GM18505 (cell line): ENCODE results near the gene KCNQ4.

ENCODE experiments used
- ATAC-seq: cut with Tn5 transposase; IDR thresholded peaks from one replicate; pipeline ENCODE4 v1.9.1; 2021; ENCODE audit not compliant: unreplicated experiment
- POLR2A ChIP-seq: IDR thresholded peaks from 4 replicates; pipeline ENCODE4 v1.6.1; 2011; ENCODE audit warnings: borderline replicate concordance; ENCODE audit not compliant: insufficient read depth, insufficient read length; ENCODE audit errors: extremely low read depth

KCNQ4 gene

GRCh38 chr1:40760984-40761383 is 22.6 kb upstream of the KCNQ4 start:
- TF ChIP-seq POLR2A: no peak
- ATAC-seq: no peak

- TF ChIP-seq POLR2A: no peak
- no peak for ATAC-seq
Observed at GRCh38 chr1:40762144-40762923, 21.3 kb upstream of the KCNQ4 start.

DNA sequence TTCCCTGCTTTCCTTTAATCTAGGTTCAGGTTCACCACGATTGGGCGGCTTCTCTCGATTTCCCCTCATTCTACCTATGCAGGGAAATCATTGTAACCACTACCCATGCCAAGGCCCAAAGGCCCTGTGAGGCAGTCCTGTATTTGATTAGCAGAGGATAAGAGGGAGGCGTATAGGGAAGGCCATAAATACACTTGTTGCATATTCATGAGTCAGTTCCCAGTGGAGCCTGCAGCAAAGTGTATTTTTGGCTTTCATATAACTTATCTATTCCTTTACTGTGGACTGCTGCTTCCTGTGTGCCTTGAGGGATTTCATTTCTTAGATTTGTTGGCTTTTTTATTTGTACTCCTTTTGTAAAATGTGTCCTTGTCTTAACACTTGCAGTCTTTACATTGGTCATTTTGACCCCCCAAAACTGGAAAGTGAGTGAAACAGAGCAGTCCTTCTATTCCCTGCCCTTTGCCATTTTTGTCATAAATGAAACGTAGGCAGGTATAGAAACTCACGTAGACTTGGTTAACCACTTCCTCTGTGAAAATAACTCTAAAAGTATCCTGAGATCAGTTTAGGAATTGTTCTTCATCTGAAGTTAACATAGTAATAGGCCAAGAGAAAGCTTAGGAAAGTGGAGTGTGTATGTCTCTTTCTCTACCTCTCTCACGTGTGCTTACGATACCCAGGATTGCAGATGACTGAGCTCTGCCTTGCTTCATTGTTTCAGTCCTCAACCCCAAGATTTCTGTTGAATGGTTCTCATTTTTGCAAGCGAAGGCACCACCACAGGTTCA is 19.6 kb upstream of the KCNQ4 start:
- no peak for ATAC-seq
- TF ChIP-seq POLR2A: no peak

- TF ChIP-seq POLR2A: no peak
- no peak for ATAC-seq
Observed at GRCh38 chr1:40764981-40765380, 18.6 kb upstream of the KCNQ4 start.

DNA sequence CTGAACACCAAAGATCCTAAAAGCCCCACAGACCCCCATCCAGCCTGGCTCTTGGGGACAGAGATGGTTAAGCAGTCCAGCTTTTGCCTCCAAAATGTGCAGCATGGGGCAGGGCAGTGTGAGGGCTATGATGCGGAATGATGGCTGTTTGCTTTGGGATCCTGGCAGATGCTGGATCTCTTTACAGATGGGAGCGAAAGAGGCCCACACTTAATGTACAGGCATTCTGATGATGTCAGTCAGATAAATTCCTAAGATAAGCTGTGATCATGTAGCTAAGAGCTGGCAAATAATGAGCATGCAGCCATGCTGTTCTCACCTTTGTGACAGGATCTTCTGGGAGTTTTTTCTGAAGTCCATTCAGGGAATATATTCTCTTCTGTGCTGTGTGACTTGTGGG is 17.6 kb upstream of the KCNQ4 start:
- TF ChIP-seq POLR2A: no peak
- no peak for ATAC-seq

DNA sequence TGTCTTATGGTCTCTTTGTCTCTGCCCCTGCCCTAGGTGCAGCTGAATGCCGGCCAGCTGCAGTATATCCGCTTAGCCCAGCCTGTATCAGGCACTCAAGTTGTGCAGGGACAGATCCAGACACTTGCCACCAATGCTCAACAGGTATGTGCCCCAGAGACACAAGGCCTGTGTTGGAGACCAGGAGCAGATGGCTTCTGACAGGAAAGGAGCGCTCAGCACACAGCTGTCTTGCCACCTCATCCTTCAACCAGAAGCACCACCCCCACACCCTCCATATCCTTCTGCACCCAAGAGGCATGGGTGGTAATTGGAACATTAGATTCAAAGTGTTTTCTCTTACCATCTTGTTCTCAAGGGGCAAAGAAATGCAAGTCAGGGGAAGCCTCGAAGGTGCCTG is 17.0 kb upstream of the KCNQ4 start:
- TF ChIP-seq POLR2A: no peak
- no peak for ATAC-seq

- TF ChIP-seq POLR2A: no peak
- ATAC-seq: no peak
Observed at GRCh38 chr1:40768146-40768990, 15.2 kb upstream of the KCNQ4 start.

- no peak for ATAC-seq
Observed at GRCh38 chr1:40769815-40770214, 13.8 kb upstream of the KCNQ4 start.

DNA sequence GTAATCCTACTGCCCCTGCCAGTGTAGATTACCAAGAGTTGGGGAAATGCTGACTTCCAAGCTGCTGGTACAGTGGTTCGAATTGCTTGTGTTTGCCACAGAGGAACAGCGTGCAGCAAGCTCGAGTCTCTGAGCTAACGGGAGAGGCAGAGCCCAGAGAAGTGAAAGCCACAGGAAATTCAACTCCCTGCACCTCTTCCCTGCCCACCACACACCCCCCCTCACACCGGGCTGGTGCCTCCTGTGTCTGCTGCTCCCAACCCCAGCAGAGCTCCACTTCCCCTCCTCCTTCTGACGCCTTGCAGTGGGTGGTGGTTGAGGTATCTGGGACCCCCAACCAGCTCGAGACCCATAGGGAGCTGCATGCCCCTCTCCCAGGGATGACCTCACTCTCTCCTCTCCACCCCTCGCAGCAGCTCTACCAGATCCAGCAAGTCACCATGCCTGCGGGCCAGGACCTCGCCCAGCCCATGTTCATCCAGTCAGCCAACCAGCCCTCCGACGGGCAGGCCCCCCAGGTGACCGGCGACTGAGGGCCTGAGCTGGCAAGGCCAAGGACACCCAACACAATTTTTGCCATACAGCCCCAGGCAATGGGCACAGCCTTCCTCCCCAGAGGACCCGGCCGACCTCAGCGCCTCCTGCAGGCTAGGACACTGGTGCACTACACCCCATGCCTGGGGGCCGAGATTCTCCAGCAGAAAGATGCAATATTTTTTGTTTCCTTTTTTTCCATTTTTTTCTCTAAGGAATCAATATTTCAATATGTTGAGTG is 13.1 kb upstream of the KCNQ4 start:
- TF ChIP-seq POLR2A: no peak
- no peak for ATAC-seq

More at GRCh38 chr1:40769815-40770214, 13.8 kb upstream of the KCNQ4 start:
- no peak for TF ChIP-seq POLR2A

DNA sequence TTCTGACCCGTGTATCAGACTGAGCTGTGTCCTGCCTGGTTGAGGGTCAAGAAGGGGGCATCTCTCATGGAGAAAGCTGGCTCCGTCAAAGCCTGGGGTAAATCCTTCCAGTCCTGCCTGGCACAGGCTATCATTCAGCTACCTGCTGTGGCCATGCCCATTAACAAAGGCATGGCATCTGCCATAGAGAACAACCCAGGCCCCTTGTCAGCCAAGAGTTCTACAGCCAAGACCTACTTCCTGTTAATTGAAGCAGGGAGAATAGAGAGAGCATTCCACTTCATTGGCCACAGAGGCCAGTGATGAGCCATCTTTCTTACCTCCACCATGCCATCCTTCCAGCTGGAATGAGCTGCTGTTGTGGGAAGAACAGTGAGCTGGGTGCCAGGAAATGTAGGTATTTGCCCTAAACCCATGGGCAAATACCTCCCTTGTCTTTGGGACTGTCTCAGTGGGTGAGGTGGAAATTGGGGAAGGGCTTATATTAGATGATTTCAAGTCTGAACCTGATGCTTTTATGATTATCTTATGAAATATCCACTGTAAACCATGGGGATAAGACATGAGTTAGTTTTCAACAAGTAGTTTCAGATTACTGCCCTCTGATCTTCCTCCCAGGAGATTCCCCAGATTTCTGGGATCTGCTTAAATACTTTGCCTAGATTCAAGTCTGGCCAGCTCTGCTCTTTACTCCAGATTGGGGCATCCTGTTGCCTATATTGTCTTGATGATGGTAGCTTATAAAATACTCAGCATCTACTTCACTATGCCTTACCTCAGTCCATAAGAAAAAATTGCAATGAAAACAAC is 11.2 kb upstream of the KCNQ4 start:
- no peak for ATAC-seq
- TF ChIP-seq POLR2A: no peak

- ATAC-seq: no peak
- TF ChIP-seq POLR2A: no peak
Observed at GRCh38 chr1:40773748-40774265, 9.8 kb upstream of the KCNQ4 start.
